Ectodermal cell (in vitro differentiated cells): ENCODE measurements around the gene ZHX3.

Source experiments
- H3K27ac ChIP-seq: 2 replicates; pipeline ENCODE4 v1.7.0; 2013; ENCODE audit warnings: mild to moderate bottlenecking, low read depth, low read length; ENCODE audit not compliant: insufficient read depth, poor library complexity, severe bottlenecking
- H3K27me3 ChIP-seq: 2 replicates; pipeline ENCODE4 v1.7.0; 2013; ENCODE audit warnings: mild to moderate bottlenecking, low read length; ENCODE audit not compliant: insufficient read depth, control insufficient read depth, poor library complexity, severe bottlenecking
- H3K36me3 ChIP-seq: one replicate; pipeline ENCODE4 v1.7.0; 2013; ENCODE audit warnings: low read length; ENCODE audit not compliant: control insufficient read depth, insufficient read depth
- H3K4me1 ChIP-seq: one replicate; pipeline ENCODE4 v1.7.0; 2013; ENCODE audit warnings: low read length; ENCODE audit not compliant: control insufficient read depth, insufficient read depth
- H3K4me3 ChIP-seq: 2 replicates; pipeline ENCODE4 v1.7.0; 2013; ENCODE audit warnings: low read depth, low read length, control low read depth; ENCODE audit not compliant: insufficient read depth
- H3K9me3 ChIP-seq: 2 replicates; pipeline ENCODE4 v1.7.0; 2013; ENCODE audit warnings: mild to moderate bottlenecking, low read length, moderate library complexity; ENCODE audit not compliant: control insufficient read depth
- WGBS, 2 experiments: methylation state at CpG; one replicate each; pipeline ENCODE4 v1.1.7; 2013; ENCODE audit warnings: missing lambda C conversion rate in 2 of 2; 5-methylcytosine and 5-hydroxymethylcytosine counted together

Gene ZHX3

DNA sequence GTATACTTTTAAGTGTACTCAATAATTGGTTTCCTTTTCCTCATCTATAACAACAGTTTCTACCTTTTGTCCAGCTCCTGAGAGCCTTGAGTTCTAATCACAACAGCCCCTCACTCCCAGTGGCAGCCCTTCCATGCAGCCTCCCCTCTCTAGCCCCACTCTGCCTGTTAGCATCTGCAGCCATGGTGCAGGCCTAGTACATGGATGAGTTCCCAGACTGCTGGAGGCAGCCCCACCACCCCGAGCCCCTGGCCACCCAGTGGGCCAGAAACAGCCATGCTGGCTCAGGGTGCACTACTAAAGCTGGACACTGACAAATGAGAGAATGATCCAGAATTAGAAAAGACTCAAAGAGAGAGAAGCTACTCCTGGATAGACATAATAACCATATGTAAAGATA lies 13.4 kb upstream of the ZHX3 start:
- 90 to 93% methylated on average over 1 of the region's 1 CpG for WGBS, 2 experiments
- no peaks in the 10 kb centered on the region for H3K9me3 ChIP-seq
- no peak overlapping the region for H3K27ac ChIP-seq
- H3K4me1 ChIP-seq, result no peaks in the 10 kb centered on the region
- no peaks in the 10 kb centered on the region for H3K27me3 ChIP-seq
- no peak overlapping the region for H3K4me3 ChIP-seq
- no peaks in the 10 kb centered on the region for H3K36me3 ChIP-seq

DNA sequence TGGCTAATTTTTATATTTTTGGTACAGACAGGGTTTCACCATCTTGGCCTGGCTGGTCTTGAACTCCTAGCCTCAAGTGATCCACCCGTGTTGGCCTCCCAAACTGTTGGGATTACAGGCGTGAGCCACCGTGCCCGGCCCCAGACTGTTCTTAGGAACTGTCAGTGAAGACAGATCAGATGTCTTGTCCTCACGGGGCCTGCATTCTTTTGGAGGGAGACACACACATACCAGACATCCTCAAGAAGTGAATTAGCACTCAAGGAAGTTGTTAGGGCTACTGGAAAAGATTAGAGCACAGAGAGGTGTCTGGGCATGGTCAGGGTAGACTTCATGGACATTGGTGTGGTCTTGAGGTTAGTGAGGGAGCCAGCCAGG lies 12.8 kb upstream of the ZHX3 start:
- H3K36me3 ChIP-seq, result no peaks in the 10 kb centered on the region
- no peaks in the 10 kb centered on the region for H3K9me3 ChIP-seq
- WGBS, 2 experiments, result 91 to 92% methylated on average over 5 of the region's 5 CpGs
- H3K27me3 ChIP-seq, result no peaks in the 10 kb centered on the region
- H3K27ac ChIP-seq, result no peak overlapping the region
- H3K4me3 ChIP-seq, result no peak overlapping the region
- H3K4me1 ChIP-seq, result no peaks in the 10 kb centered on the region

DNA sequence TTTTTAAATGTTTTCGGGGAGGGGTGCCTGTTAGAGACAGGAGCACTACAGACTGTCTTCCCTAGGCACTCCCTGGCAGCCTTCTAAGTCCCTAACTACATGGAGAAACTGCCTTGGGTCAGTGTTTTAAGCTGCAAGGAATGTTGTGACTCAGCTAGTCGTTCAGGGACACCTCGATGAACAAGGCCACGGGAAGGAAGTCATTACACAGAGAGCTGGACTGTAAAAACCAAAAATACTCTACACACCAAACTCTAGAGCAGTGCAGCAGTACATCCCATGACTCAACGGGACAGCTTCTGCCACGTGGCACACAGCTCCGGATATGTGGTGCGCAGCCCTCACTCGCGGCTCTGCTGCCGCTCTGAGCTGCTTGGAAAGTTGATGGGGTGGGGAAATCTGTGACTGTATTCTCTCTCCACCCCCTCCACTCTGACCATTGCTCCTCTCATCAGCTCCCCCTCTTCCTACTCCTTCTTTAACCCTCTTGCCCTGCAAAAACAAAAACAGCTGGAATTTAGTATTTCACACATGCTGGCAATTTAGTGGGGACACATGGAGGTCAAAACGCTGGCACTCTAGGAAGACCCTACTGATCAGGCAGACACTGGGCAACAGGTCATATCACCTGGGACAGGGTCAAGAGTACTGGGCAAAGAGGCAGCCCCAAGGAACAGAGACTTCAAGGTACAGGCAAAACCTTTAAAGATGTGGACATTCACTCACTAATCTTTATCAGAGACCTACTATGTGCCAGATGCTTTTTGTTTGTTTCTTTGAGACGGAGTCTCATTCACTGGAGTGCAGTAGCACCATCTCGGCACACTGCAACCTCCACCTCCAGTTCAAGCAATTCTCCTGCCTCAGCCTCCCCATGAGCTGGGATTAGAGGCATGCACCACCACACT lies 12.2 kb upstream of the ZHX3 start:
- no peak overlapping the region for H3K4me3 ChIP-seq
- WGBS, 2 experiments, result 69 to 72% methylated on average over 14 of the region's 14 CpGs

DNA sequence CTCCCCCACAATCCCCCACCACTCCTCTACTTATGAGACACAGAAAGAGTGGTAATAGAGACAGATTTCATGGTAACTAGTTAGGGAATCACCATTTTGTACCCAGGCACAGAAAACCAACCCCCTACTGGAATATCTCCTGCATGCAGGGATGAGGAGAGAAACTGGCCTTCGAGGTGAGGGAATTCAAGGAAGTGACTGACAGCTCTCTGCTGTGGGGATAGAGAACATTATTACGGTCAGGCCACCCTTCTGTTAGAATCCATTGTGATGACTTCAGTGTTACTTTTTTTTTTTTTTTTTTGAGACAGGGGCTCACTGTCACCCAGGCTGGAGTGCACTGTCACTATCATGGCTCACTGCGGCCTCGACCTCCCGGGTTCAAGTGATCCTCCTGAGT lies 9.6 kb upstream of the ZHX3 start:
- H3K27me3 ChIP-seq, result no peaks in the 10 kb centered on the region
- WGBS, 2 experiments, result 67 to 72% methylated on average over 5 of the region's 5 CpGs
- no peaks in the 10 kb centered on the region for H3K36me3 ChIP-seq
- no peaks in the 10 kb centered on the region for H3K9me3 ChIP-seq
- no peak overlapping the region for H3K4me3 ChIP-seq
- H3K27ac ChIP-seq, result no peak overlapping the region
- H3K4me1 ChIP-seq, result no peaks in the 10 kb centered on the region

More for the DNA sequence above, 12.2 kb upstream of the ZHX3 start:
- Histone ChIP-seq H3K27me3 (no peaks in the 10 kb centered on the region), H3K27ac (no peak overlapping the region), H3K36me3 (no peaks in the 10 kb centered on the region), H3K4me1 (no peaks in the 10 kb centered on the region), H3K9me3 (no peaks in the 10 kb centered on the region)

- Histone ChIP-seq H3K27ac (no peak overlapping the region), H3K9me3 (no peaks in the 10 kb centered on the region), H3K4me1 (no peaks in the 10 kb centered on the region), H3K27me3 (peaks cover 7% of the 10 kb centered on the region), H3K36me3 (no peaks in the 10 kb centered on the region), H3K4me3 (no peak overlapping the region)
- WGBS, 2 experiments, result 92 to 95% methylated on average over 1 of the region's 1 CpG
Measured at GRCh38 chr20:41320976-41321375, 3.4 kb upstream of the ZHX3 start.

- no peak overlapping the region for H3K4me3 ChIP-seq
- H3K9me3 ChIP-seq, result no peaks in the 10 kb centered on the region
- H3K36me3 ChIP-seq, result no peaks in the 10 kb centered on the region
- H3K4me1 ChIP-seq, result no peaks in the 10 kb centered on the region
- H3K27me3 ChIP-seq, result peaks cover 7% of the 10 kb centered on the region
- no peak overlapping the region for H3K27ac ChIP-seq
Measured at GRCh38 chr20:41320441-41320840, 2.9 kb upstream of the ZHX3 start.

GRCh38 chr20:41318271-41318649 lies 729 bp upstream of the ZHX3 start:
- no peaks in the 10 kb centered on the region for H3K36me3 ChIP-seq
- no peaks in the 10 kb centered on the region for H3K9me3 ChIP-seq
- peak overlapping the region; percentile 32 for H3K4me3 ChIP-seq
- H3K4me1 ChIP-seq, result no peaks in the 10 kb centered on the region
- no peak overlapping the region for H3K27ac ChIP-seq
- H3K27me3 ChIP-seq, result peaks cover 7% of the 10 kb centered on the region
- 87 to 91% methylated on average over 5 of the region's 5 CpGs for WGBS, 2 experiments

GRCh38 chr20:41316602-41317545 lies 657 bp downstream of the ZHX3 start:
- Histone ChIP-seq H3K27me3 (peaks cover 7% of the 10 kb centered on the region), H3K4me1 (no peaks in the 10 kb centered on the region), H3K27ac (no peak overlapping the region), H3K9me3 (no peaks in the 10 kb centered on the region), H3K4me3 (peak overlapping the region; percentile 62), H3K36me3 (no peaks in the 10 kb centered on the region)
- 4 to 5% methylated on average over 66 of the region's 66 CpGs for WGBS, 2 experiments

DNA sequence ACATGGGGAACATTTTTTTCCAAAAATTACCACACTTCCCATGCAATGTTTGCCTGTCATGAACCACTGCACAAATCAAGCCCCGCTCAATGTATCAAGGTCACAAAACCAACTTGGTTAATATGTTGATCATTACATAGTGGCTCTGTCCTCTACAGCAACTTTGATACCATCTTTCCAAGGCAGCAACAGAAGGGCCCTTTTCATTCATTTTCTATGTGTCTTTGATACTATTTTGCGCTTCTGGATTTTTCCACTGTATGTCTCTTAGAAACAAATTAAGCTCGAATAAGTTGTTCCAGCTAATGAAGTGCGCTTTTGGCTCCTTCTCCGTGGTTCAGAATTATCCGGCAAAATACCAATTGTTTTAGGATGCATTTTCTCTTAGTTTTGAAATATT lies 1.5 kb downstream of the ZHX3 start:
- no peak overlapping the region for H3K27ac ChIP-seq
- WGBS, 2 experiments, result 91 to 94% methylated on average over 6 of the region's 6 CpGs

DNA sequence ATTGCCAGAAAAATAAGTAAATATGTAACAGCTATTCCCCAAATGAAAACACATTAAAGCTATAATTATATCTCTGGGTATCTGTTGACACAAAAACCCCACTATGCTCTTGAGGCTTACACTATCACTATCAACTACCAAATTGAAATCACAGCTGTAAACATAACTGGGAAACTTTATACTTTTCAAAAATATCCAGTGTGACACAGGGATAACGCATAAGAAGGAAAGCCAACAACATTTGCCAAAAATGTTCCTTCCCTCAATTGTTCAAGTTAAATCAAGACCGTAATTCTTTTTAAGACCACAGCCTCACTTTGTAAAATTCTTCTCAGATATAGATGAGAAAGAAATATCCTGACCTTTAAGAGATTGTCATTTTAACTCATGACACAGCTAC lies 3.1 kb downstream of the ZHX3 start:
- peaks cover 7% of the 10 kb centered on the region for H3K27me3 ChIP-seq
- H3K36me3 ChIP-seq, result no peaks in the 10 kb centered on the region
- H3K4me1 ChIP-seq, result no peaks in the 10 kb centered on the region
- H3K4me3 ChIP-seq, result no peak overlapping the region
- WGBS, 2 experiments, result 92 to 96% methylated on average over 1 to 2 of the region's 2 CpGs
- no peak overlapping the region for H3K27ac ChIP-seq
- H3K9me3 ChIP-seq, result no peaks in the 10 kb centered on the region

More for the DNA sequence above, 1.5 kb downstream of the ZHX3 start:
- Histone ChIP-seq H3K4me3 (no peak overlapping the region), H3K9me3 (no peaks in the 10 kb centered on the region), H3K4me1 (no peaks in the 10 kb centered on the region), H3K36me3 (no peaks in the 10 kb centered on the region), H3K27me3 (peaks cover 7% of the 10 kb centered on the region)
